Progenitor cell of endocrine pancreas (in vitro differentiated cells): ENCODE data around the gene TBCE. TPM values are rescaled to one million over a fixed set of nuclear protein-coding genes. Genes with fewer than 3 reads are reported as not detected.

Experiments
- DNase-seq: peaks from one replicate; pipeline ENCODE4 v3.0.0; 2021; ENCODE audit warnings: low spot score; ENCODE audit not compliant: unreplicated experiment
- H3K27ac Mint-ChIP-seq: 2 replicates; pipeline ENCODE4 v1.8.0; 2021; ENCODE audit warnings: mild to moderate bottlenecking, moderate library complexity, mixed read lengths
- H3K27me3 Mint-ChIP-seq: 2 replicates; pipeline ENCODE4 v1.8.0; 2021; ENCODE audit warnings: mixed read lengths
- H3K36me3 Mint-ChIP-seq: 2 replicates; pipeline ENCODE4 v1.8.0; 2022; ENCODE audit warnings: mixed read lengths; ENCODE audit not compliant: insufficient read depth
- H3K4me1 Mint-ChIP-seq: 2 replicates; pipeline ENCODE4 v1.8.0; 2021; ENCODE audit warnings: low read depth, mixed read lengths
- H3K4me3 Mint-ChIP-seq: 2 replicates; pipeline ENCODE4 v1.8.0; 2021; ENCODE audit warnings: low read depth, mild to moderate bottlenecking, moderate library complexity, mixed read lengths
- H3K9me3 Mint-ChIP-seq: 2 replicates; pipeline ENCODE4 v1.8.0; 2021; ENCODE audit warnings: low read depth, mixed read lengths
- total RNA-seq: library from RNA; stranded (reverse); gene quantifications from 2 replicates; pipeline ENCODE4 v1.2.1, GENCODE V29; 2021
- TF ChIP-seq, protein P1 (sequence below): fragments of 200-600 bp; sonication (generic); IDR thresholded peaks from one replicate; pipeline ENCODE4 v1.5.0; 2021; ENCODE audit warnings: antibody characterized with exemption, mild to moderate bottlenecking; ENCODE audit not compliant: unreplicated experiment

Gene TBCE
- total RNA-seq, 1 donor from 2014 or later = 40.7 TPM

DNA sequence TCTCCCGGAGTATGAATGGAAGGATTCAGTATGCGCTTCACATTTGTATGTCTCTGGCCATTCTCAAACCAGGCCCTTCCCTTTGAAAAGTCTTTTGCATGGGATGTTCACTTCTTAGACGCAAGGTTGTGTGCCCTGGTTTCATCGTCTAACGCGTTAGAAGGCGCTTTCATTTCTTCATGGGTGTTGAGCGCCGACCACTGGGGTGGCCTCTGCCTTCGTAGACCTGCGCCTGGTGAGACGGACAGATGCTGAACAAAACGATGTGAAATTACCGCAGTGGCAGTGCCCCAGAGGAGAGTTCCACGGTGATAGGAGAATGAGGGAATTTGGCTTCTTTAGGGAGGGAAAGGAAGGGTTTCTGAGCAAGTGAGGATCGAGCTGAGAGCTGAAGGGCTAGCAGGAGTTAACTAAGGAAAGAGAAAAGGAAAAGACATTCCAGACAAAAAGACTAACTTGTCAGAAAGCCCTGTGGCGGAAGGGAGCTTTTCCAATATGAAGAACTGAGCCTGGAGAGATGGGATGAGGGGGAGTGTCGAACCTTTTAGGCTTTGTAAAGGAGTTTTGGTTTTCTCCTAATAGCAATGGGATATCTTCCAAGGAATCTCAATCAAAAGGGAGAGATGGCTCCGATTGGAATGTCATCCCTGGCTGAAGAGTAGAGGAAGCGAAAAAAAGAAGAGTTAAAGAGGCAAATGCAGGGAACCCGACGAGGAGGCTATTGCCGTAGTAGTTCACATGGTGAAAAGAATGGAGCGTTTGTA, 37.9 kb upstream of the TBCE start:
- Mint-ChIP-seq H3K4me1 (peaks cover 24% of the 10 kb centered on the region), H3K27ac (no peak overlapping the region), H3K4me3 (no peak overlapping the region), H3K27me3 (no peaks in the 10 kb centered on the region), H3K9me3 (no peaks in the 10 kb centered on the region), H3K36me3 (peaks cover 5% of the 10 kb centered on the region)
- TF ChIP-seq, protein P1, sequence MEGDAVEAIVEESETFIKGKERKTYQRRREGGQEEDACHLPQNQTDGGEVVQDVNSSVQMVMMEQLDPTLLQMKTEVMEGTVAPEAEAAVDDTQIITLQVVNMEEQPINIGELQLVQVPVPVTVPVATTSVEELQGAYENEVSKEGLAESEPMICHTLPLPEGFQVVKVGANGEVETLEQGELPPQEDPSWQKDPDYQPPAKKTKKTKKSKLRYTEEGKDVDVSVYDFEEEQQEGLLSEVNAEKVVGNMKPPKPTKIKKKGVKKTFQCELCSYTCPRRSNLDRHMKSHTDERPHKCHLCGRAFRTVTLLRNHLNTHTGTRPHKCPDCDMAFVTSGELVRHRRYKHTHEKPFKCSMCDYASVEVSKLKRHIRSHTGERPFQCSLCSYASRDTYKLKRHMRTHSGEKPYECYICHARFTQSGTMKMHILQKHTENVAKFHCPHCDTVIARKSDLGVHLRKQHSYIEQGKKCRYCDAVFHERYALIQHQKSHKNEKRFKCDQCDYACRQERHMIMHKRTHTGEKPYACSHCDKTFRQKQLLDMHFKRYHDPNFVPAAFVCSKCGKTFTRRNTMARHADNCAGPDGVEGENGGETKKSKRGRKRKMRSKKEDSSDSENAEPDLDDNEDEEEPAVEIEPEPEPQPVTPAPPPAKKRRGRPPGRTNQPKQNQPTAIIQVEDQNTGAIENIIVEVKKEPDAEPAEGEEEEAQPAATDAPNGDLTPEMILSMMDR = no peak
- DNase-seq = peak; percentile 14

DNA sequence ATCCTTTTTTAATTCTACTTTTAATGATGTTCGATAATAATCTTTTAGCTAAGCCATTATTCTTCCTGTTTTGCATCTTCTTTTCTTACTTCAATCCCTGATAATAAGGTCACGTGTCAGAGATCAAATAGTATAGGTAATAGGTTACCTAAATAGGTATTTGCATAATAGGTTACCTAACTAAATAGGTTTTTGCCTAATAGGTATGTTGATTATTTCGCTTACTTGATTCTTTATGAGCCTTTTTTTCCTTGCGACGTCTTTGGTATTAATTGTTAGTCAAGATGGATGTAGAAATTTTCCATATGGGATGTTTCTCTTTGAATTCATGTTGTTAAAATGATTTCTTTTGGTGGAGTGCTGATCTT, 36.3 kb upstream of the TBCE start:
- TF ChIP-seq, protein P1 = no peak
- H3K36me3 Mint-ChIP-seq = peaks cover 5% of the 10 kb centered on the region
- no peak overlapping the region for H3K4me3 Mint-ChIP-seq
- peaks cover 14% of the 10 kb centered on the region for H3K4me1 Mint-ChIP-seq
- H3K27me3 Mint-ChIP-seq = no peaks in the 10 kb centered on the region
- DNase-seq = no peak
- no peak overlapping the region for H3K27ac Mint-ChIP-seq
- H3K9me3 Mint-ChIP-seq = no peaks in the 10 kb centered on the region

DNA sequence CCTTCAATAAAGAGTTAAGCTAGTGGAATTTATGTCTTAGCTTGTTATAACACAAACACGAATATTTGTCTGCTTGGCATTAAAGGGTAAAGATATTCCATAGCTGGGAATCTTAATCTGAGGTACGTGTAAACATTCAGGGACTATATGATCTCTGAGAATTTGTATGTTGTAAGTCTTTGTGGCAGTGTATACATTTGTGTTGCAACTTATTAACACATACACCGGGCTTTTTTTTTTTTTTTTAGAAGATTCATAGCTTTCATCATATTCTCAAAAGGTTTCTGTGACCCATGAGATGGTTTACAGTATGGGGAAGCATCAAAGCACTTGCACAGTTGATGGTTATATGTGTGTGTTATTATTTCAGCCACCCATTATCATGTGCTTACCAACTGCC, 35.8 kb upstream of the TBCE start:
- no peaks in the 10 kb centered on the region for H3K27me3 Mint-ChIP-seq
- TF ChIP-seq, protein P1 = no peak
- H3K4me3 Mint-ChIP-seq = no peak overlapping the region
- H3K36me3 Mint-ChIP-seq = peaks cover 7% of the 10 kb centered on the region
- H3K27ac Mint-ChIP-seq = no peak overlapping the region
- DNase-seq = no peak
- H3K9me3 Mint-ChIP-seq = no peaks in the 10 kb centered on the region
- peaks cover 11% of the 10 kb centered on the region for H3K4me1 Mint-ChIP-seq

DNA sequence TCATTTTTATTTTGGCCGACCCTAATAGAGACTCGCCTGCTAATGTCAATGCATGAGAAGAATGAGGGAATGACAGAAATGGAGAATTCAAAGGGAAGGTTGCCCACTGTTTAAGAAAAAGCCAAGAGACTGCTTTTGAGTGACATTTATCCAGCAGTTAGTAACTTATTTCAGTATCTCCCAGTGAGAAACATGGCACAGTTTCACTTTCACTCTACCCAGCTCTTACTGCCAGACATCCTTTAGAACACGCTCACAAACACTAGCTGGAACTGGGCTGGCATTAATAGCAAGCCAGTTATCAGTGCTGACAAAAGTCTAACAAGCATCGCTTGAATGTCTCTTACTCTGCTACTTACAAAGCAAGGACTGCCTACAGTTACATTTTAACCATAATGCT, 30.3 kb upstream of the TBCE start:
- TF ChIP-seq, protein P1 = no peak
- H3K27me3 Mint-ChIP-seq = no peaks in the 10 kb centered on the region
- no peaks in the 10 kb centered on the region for H3K9me3 Mint-ChIP-seq
- no peak overlapping the region for H3K4me3 Mint-ChIP-seq
- DNase-seq = no peak
- H3K4me1 Mint-ChIP-seq = peaks cover 8% of the 10 kb centered on the region
- H3K27ac Mint-ChIP-seq = peak overlapping the region; percentile 19
- H3K36me3 Mint-ChIP-seq = peaks cover 13% of the 10 kb centered on the region

DNA sequence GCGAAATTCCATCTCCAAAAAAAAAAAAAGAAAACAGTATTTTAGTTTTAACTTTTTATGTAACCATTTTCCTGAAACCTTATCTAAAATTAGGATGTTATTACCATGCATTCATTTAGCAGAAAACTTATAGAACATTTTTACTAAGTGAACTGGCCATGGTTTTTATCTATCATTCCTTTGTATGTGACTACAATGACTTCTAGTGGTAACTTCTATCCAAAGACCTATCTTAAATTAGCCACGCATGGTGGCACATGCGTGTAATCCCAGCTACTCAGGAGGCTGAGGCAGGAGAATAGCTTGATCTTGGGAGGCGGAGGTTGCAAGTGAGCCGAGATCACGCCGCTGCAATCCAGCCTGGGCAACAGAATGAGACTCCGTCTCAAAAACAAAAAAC, 27.5 kb upstream of the TBCE start:
- Mint-ChIP-seq H3K4me1 (peaks cover 2% of the 10 kb centered on the region), H3K27ac (peak overlapping the region; percentile 82), H3K36me3 (peaks cover 24% of the 10 kb centered on the region), H3K4me3 (no peak overlapping the region), H3K27me3 (no peaks in the 10 kb centered on the region), H3K9me3 (no peaks in the 10 kb centered on the region)
- DNase-seq = no peak
- TF ChIP-seq, protein P1 = no peak
